ENCODE data around the gene TNRC6B.

DNA sequence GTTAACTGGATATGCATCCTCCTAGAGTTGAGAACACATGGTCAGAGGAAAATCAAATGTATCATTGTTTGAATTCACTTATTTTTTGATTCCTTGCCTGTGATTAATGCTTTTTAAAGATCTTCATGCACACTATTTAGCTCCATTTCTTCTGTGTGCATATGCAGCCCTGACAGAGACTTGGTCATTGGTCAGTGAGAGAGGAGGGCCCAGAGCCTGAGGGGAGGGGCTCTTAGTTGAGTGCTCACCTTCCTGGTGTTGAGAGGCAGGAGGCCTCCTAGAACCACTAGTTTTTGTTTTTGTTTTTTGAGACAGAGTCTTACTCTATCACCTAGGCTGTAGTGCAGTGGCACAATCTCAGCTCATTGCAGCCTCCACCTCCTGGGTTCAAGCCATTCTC, 48.9 kb downstream of the TNRC6B start:
- TF ChIP-seq POLR2A (IDR thresholded peaks at IDR 0.05) (no peak), EP300 (IDR thresholded peaks at IDR 0.05) (no peak)
- TF ChIP-seq, protein P1, sequence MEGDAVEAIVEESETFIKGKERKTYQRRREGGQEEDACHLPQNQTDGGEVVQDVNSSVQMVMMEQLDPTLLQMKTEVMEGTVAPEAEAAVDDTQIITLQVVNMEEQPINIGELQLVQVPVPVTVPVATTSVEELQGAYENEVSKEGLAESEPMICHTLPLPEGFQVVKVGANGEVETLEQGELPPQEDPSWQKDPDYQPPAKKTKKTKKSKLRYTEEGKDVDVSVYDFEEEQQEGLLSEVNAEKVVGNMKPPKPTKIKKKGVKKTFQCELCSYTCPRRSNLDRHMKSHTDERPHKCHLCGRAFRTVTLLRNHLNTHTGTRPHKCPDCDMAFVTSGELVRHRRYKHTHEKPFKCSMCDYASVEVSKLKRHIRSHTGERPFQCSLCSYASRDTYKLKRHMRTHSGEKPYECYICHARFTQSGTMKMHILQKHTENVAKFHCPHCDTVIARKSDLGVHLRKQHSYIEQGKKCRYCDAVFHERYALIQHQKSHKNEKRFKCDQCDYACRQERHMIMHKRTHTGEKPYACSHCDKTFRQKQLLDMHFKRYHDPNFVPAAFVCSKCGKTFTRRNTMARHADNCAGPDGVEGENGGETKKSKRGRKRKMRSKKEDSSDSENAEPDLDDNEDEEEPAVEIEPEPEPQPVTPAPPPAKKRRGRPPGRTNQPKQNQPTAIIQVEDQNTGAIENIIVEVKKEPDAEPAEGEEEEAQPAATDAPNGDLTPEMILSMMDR (IDR thresholded peaks at IDR 0.05): no peak

All from tibial nerve (tissue), 4 donors.